HEK293 (cell line): ENCODE data around the gene EVI5L.

Source experiments
- CTCF ChIA-PET: fragments of 350-600 bp; formaldehyde crosslinking; extraction: SDS; loops from one replicate; lab custom pipeline; 2021; ENCODE audit warnings: antibody characterized with exemption; lab: Yijun Ruan, JAX
- POLR2A ChIA-PET: fragments of 300-600 bp; formaldehyde crosslinking; extraction: SDS; loops from one replicate; lab custom pipeline; 2020; ENCODE audit warnings: antibody characterized with exemption, inconsistent platforms; lab: Yijun Ruan, JAX
- H3K27ac ChIP-seq: fragments of 200-500 bp; sonication (Bioruptor generic); 2 replicates; pipeline ENCODE4 v1.5.1; 2014; ENCODE audit warnings: low read depth, low read length, control low read depth, inconsistent platforms; ENCODE audit errors: extremely low read depth
- H3K36me3 ChIP-seq, 2 experiments: fragments of 200-500 bp in 1 of 2; sonication (Bioruptor generic) in 1 of 2; 1 replicate in 1 of 2; 2 replicates in 1 of 2; pipeline ENCODE4 v1.5.1; 2014 to 2017; ENCODE audit warnings: inconsistent platforms in 2 of 2, low read length in 2 of 2; ENCODE audit not compliant: control insufficient read depth in 2 of 2, insufficient read depth in 1 of 2
- H3K4me1 ChIP-seq: fragments of 200-500 bp; sonication (Bioruptor generic); 2 replicates; pipeline ENCODE4 v1.5.1; 2014; ENCODE audit warnings: mild to moderate bottlenecking, low read length, inconsistent platforms; ENCODE audit not compliant: control insufficient read depth, insufficient read depth
- H3K4me3 ChIP-seq: 2 replicates; pipeline ENCODE4 v1.5.1; 2011; ENCODE audit warnings: low read depth, mild to moderate bottlenecking, control low read depth, low read length, moderate library complexity
- H3K9me3 ChIP-seq: fragments of 200-500 bp; sonication (Bioruptor generic); 2 replicates; pipeline ENCODE4 v1.5.1; 2014; ENCODE audit warnings: low read depth, low read length, inconsistent platforms; ENCODE audit not compliant: control insufficient read depth, insufficient read depth
- GLIS2 ChIP-seq: fragments of 450-650 bp; formaldehyde crosslinking; IDR thresholded peaks from 2 replicates; pipeline ENCODE4 v1.5.1; 2016; ENCODE audit warnings: missing biosample characterization, missing genetic modification characterization
- ZBTB1 ChIP-seq: fragments of 450-650 bp; formaldehyde crosslinking; IDR thresholded peaks from 2 replicates; pipeline ENCODE4 v1.5.1; 2016; ENCODE audit warnings: missing biosample characterization, missing genetic modification characterization
- ZBTB21 ChIP-seq: fragments of 450-650 bp; formaldehyde crosslinking; IDR thresholded peaks from 2 replicates; pipeline ENCODE4 v1.5.1; 2017; ENCODE audit warnings: missing biosample characterization, missing genetic modification characterization
- ZBTB48 ChIP-seq: fragments of 450-650 bp; formaldehyde crosslinking; IDR thresholded peaks from 2 replicates; pipeline ENCODE4 v1.5.1; 2016; ENCODE audit warnings: missing biosample characterization, missing genetic modification characterization
- ZBTB7A ChIP-seq: fragments of 450-650 bp; formaldehyde crosslinking; IDR thresholded peaks from 2 replicates; pipeline ENCODE4 v1.5.1; 2016; ENCODE audit warnings: low read depth, missing biosample characterization, missing genetic modification characterization
- ZFP41 ChIP-seq: fragments of 450-650 bp; formaldehyde crosslinking; IDR thresholded peaks from 2 replicates; pipeline ENCODE4 v1.5.1; 2016; ENCODE audit warnings: missing biosample characterization, missing genetic modification characterization, borderline replicate concordance
- ZNF266 ChIP-seq: fragments of 450-650 bp; formaldehyde crosslinking; IDR thresholded peaks from 2 replicates; pipeline ENCODE4 v1.5.1; 2016; ENCODE audit warnings: missing biosample characterization, missing genetic modification characterization, low read depth
- ZNF776 ChIP-seq: fragments of 450-650 bp; formaldehyde crosslinking; IDR thresholded peaks from 2 replicates; pipeline ENCODE4 v1.5.0; 2017; ENCODE audit warnings: missing biosample characterization, missing genetic modification characterization, borderline replicate concordance
- ZNF777 ChIP-seq: fragments of 450-650 bp; formaldehyde crosslinking; IDR thresholded peaks from 2 replicates; pipeline ENCODE4 v1.5.1; 2017; ENCODE audit warnings: missing biosample characterization, missing genetic modification characterization, borderline replicate concordance
- ZNF791 ChIP-seq: fragments of 450-650 bp; formaldehyde crosslinking; IDR thresholded peaks from 2 replicates; pipeline ENCODE4 v1.5.1; 2016; ENCODE audit warnings: missing biosample characterization, missing genetic modification characterization
- ZSCAN23 ChIP-seq: fragments of 450-650 bp; formaldehyde crosslinking; IDR thresholded peaks from 2 replicates; pipeline ENCODE4 v1.5.1; 2016; ENCODE audit warnings: missing biosample characterization, missing genetic modification characterization
- TF ChIP-seq, protein P1 (sequence below): fragments of 450-650 bp; formaldehyde crosslinking; IDR thresholded peaks from 2 replicates; pipeline ENCODE4 v1.5.0; 2017; ENCODE audit warnings: missing biosample characterization, missing genetic modification characterization, borderline replicate concordance
- TF ChIP-seq, protein P2 (sequence below): fragments of 450-650 bp; formaldehyde crosslinking; IDR thresholded peaks from 2 replicates; pipeline ENCODE4 v1.5.1; 2016; ENCODE audit warnings: missing biosample characterization, missing genetic modification characterization

EVI5L gene

DNA sequence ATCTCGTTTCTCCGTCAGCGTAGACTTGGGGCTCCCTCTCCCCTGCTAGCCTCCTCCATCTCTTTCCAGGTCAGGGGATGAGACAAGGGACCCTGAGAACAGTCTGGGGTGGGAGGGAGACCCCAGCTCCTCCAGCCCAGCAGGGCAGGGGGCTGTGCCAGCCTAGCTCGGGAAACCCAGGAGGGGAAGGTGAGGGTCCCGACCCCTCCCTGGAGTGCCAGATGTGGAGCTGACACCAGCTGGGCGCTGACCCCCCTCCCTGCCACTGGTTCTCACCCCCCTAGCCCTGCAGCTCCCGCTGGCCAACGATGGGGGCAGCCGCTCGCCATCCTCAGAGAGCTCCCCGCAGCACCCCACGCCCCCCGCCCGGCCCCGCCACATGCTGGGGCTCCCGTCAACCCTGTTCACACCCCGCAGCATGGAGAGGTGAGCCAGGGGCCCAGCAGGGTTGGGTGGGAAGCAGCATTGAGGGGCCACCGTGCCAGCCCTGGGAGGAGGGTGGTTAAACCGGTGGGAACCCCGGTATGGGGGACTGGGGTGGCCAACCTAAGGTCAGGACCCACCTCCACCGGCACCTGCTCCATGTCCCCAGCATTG is 79.6 kb downstream of the EVI5L start:
- H3K9me3 ChIP-seq, result no peaks in the 10 kb centered on the region
- ChIA-PET CTCF (interaction anchor here (0.6 to 1.0 kb wide), 2 partner anchors 10 to 730 kb away, joined by 3 to 5 read pairs; no protein-coding TSS in a partner anchor), POLR2A (interaction anchor here (1.4 to 2.7 kb wide), 2 partner anchors 8 to 11 kb away, joined by 9 to 16 read pairs; partner anchors contain the start of gene SNAPC2)
- H3K27ac ChIP-seq, result no peak overlapping the region
- no peak overlapping the region for H3K4me3 ChIP-seq
- TF ChIP-seq ZNF776 (tag by site-specific recombination), result no peak
- TF ChIP-seq ZNF791 (tag by site-specific recombination), result no peak
- no peak for TF ChIP-seq GLIS2
- no peak for TF ChIP-seq ZNF777
- TF ChIP-seq, all 188 proteins: peak for 0
- peaks cover 4% of the 10 kb centered on the region; the same call in 1 of the 2 replicates for H3K4me1 ChIP-seq
- H3K36me3 ChIP-seq, result peaks cover 0 to 45% of the 10 kb centered on the region in 2 experiments; a peak in 2 of 3 replicates

DNA sequence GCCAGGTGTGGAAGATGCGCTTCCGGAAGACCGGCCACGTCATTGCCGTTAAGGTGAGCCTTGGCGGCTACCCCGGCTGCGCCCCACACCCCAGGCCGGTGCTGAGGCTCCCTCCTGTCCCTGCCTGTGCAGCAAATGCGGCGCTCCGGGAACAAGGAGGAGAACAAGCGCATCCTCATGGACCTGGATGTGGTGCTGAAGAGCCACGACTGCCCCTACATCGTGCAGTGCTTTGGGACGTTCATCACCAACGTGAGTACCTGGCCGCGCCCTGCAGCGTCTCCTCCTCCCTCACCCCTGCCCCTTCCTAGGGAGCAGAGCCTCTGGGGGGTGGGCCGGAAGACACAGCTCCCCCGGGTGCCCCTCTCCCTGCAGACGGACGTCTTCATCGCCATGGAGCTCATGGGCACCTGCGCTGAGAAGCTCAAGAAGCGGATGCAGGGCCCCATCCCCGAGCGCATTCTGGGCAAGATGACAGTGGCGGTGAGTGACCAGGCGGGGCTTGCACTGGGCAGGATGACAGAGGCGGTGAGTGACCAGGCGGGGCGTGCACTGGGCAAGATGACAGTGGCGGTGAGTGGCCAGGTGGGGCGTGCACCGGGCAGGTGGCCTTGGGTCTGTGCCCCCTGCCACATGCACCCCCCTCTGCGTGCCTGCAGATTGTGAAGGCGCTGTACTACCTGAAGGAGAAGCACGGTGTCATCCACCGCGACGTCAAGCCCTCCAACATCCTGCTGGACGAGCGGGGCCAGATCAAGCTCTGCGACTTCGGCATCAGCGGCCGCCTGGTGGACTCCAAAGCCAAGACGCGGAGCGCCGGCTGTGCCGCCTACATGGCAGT is 80.5 kb downstream of the EVI5L start:
- Histone ChIP-seq H3K27ac (no peak overlapping the region), H3K9me3 (no peaks in the 10 kb centered on the region), H3K36me3 (peaks cover 0 to 45% of the 10 kb centered on the region in 2 experiments; a peak in 2 of 3 replicates), H3K4me3 (no peak overlapping the region), H3K4me1 (no peaks in the 10 kb centered on the region; the same call in 1 of the 2 replicates)
- TF ChIP-seq ZBTB21 (tag by site-specific recombination), result no peak
- no peak for TF ChIP-seq ZBTB1 (tag by site-specific recombination)
- TF ChIP-seq, protein P1, sequence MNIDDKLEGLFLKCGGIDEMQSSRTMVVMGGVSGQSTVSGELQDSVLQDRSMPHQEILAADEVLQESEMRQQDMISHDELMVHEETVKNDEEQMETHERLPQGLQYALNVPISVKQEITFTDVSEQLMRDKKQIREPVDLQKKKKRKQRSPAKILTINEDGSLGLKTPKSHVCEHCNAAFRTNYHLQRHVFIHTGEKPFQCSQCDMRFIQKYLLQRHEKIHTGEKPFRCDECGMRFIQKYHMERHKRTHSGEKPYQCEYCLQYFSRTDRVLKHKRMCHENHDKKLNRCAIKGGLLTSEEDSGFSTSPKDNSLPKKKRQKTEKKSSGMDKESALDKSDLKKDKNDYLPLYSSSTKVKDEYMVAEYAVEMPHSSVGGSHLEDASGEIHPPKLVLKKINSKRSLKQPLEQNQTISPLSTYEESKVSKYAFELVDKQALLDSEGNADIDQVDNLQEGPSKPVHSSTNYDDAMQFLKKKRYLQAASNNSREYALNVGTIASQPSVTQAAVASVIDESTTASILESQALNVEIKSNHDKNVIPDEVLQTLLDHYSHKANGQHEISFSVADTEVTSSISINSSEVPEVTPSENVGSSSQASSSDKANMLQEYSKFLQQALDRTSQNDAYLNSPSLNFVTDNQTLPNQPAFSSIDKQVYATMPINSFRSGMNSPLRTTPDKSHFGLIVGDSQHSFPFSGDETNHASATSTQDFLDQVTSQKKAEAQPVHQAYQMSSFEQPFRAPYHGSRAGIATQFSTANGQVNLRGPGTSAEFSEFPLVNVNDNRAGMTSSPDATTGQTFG (tag by site-specific recombination), result no peak
- TF ChIP-seq ZFP41 (tag by site-specific recombination), result no peak
- TF ChIP-seq ZBTB48, result no peak
- no peak for TF ChIP-seq ZBTB7A
- TF ChIP-seq ZSCAN23, result no peak
- TF ChIP-seq ZNF266 (tag by site-specific recombination), result no peak
- TF ChIP-seq, protein P2, sequence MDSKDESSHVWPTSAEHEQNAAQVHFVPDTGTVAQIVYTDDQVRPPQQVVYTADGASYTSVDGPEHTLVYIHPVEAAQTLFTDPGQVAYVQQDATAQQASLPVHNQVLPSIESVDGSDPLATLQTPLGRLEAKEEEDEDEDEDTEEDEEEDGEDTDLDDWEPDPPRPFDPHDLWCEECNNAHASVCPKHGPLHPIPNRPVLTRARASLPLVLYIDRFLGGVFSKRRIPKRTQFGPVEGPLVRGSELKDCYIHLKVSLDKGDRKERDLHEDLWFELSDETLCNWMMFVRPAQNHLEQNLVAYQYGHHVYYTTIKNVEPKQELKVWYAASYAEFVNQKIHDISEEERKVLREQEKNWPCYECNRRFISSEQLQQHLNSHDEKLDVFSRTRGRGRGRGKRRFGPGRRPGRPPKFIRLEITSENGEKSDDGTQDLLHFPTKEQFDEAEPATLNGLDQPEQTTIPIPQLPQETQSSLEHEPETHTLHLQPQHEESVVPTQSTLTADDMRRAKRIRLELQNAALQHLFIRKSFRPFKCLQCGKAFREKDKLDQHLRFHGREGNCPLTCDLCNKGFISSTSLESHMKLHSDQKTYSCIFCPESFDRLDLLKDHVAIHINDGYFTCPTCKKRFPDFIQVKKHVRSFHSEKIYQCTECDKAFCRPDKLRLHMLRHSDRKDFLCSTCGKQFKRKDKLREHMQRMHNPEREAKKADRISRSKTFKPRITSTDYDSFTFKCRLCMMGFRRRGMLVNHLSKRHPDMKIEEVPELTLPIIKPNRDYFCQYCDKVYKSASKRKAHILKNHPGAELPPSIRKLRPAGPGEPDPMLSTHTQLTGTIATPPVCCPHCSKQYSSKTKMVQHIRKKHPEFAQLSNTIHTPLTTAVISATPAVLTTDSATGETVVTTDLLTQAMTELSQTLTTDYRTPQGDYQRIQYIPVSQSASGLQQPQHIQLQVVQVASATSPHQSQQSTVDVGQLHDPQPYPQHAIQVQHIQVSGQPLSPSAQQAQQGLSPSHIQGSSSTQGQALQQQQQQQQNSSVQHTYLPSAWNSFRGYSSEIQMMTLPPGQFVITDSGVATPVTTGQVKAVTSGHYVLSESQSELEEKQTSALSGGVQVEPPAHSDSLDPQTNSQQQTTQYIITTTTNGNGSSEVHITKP (tag by site-specific recombination), result no peak
- ChIA-PET POLR2A (interaction anchor here (0.7 to 2.2 kb wide), 3 partner anchors 10 to 42 kb away, joined by 3 to 15 read pairs (median 3); partner anchors contain the start of genes SNAPC2 and TIMM44), CTCF (interaction anchor here (1.0 kb wide), 1 partner anchor 10 kb away, joined by 5 read pairs; no protein-coding TSS in a partner anchor)
